ENCODE data around the gene DPT. TPM values are rescaled to one million over a fixed set of nuclear protein-coding genes. Genes with fewer than 3 reads are reported as not detected.

The DPT gene
- not detected for total RNA-seq
- not detected for polyA plus RNA-seq (2013, experiment 1 of 2)
- not detected for polyA plus RNA-seq (2013, experiment 2 of 2)
- long read RNA-seq, experiment 1, result 0 reads
- long read RNA-seq, experiment 2, result 0 reads
- long read RNA-seq, experiment 3, result 0 reads
- long read RNA-seq, experiment 4, result 0 reads

- no peaks in the 10 kb centered on the region for H3K36me3 ChIP-seq (ENCODE audit: control insufficient read depth, insufficient read depth, low read length)
- H3K27me3 Mint-ChIP-seq (ENCODE audit: insufficient read depth), result peaks cover 17% of the 10 kb centered on the region
- no peaks in the 10 kb centered on the region for H3K27me3 ChIP-seq (ENCODE audit: control insufficient read depth, insufficient read depth, low read length, poor library complexity, severe bottlenecking)
- no peak within 1 kb of the TSS for H3K27ac ChIP-seq (ENCODE audit: low read depth, low read length)
- no peaks in the 10 kb centered on the region for H3K9me3 ChIP-seq (ENCODE audit: control insufficient read depth, low read length)
- no peaks in the 10 kb centered on the region for H3K9me3 Mint-ChIP-seq
- H3K27ac Mint-ChIP-seq, result no peak within 1 kb of the TSS
- 93 to 100% methylated on average over 9 to 14 of the region's 14 CpGs for WGBS, 2 experiments (ENCODE audit: insufficient coverage in 1 of 2, insufficient read length in 1 of 2)
- peaks cover 4% of the 10 kb centered on the region for H3K4me1 ChIP-seq (ENCODE audit: control insufficient read depth, insufficient read depth, low read length)
- no peak within 1 kb of the TSS for H3K4me3 ChIP-seq (ENCODE audit: low read length)
- H3K4me3 Mint-ChIP-seq, result no peak within 1 kb of the TSS
- no peak within 1 kb of the TSS for H3K9ac ChIP-seq (ENCODE audit: extremely low read depth, low read length, poor library complexity, severe bottlenecking)
- no peak for DNase-seq
- peaks cover 11% of the 10 kb centered on the region for H3K4me1 Mint-ChIP-seq
- H3K36me3 Mint-ChIP-seq (ENCODE audit: low read depth), result no peaks in the 10 kb centered on the region
- TF ChIP-seq CTCF (conservative IDR thresholded peaks at IDR 0.05), result no peak
These were observed at the start of gene DPT for GRCh38 chr1:168728473-168729404. TSS of gene DPT (minus strand) at chr1:168729206. CDS start at chr1:168729174, 32 bp downstream.

- no peak for DNase-seq
- no peak overlapping the region for H3K4me3 ChIP-seq (ENCODE audit: low read length)
- H3K9ac ChIP-seq (ENCODE audit: extremely low read depth, low read length, poor library complexity, severe bottlenecking), result no peak overlapping the region
- Mint-ChIP-seq H3K9me3 (no peaks in the 10 kb centered on the region), H3K27me3 (ENCODE audit: insufficient read depth) (peaks cover 5% of the 10 kb centered on the region), H3K4me3 (no peak overlapping the region), H3K4me1 (peaks cover 3% of the 10 kb centered on the region), H3K36me3 (ENCODE audit: low read depth) (no peaks in the 10 kb centered on the region), H3K27ac (no peak overlapping the region)
- no peaks in the 10 kb centered on the region for H3K36me3 ChIP-seq (ENCODE audit: control insufficient read depth, insufficient read depth, low read length)
- WGBS, 2 experiments (ENCODE audit: insufficient coverage in 1 of 2, insufficient read length in 1 of 2), result 94 to 100% methylated on average over 3 of the region's 3 CpGs
- H3K9me3 ChIP-seq (ENCODE audit: control insufficient read depth, low read length), result no peaks in the 10 kb centered on the region
- H3K27me3 ChIP-seq (ENCODE audit: control insufficient read depth, insufficient read depth, low read length, poor library complexity, severe bottlenecking), result no peaks in the 10 kb centered on the region
- no peak for TF ChIP-seq CTCF (conservative IDR thresholded peaks at IDR 0.05)
- no peak overlapping the region for H3K27ac ChIP-seq (ENCODE audit: low read depth, low read length)
- no peaks in the 10 kb centered on the region for H3K4me1 ChIP-seq (ENCODE audit: control insufficient read depth, insufficient read depth, low read length)
These were observed 46.4 kb upstream of the DPT start for GRCh38 chr1:168775366-168775765.

GRCh38 chr1:168774241-168774640 is 45.2 kb upstream of the DPT start:
- Histone ChIP-seq H3K36me3 (ENCODE audit: control insufficient read depth, insufficient read depth, low read length) (no peaks in the 10 kb centered on the region), H3K9me3 (ENCODE audit: control insufficient read depth, low read length) (no peaks in the 10 kb centered on the region), H3K27me3 (ENCODE audit: control insufficient read depth, insufficient read depth, low read length, poor library complexity, severe bottlenecking) (no peaks in the 10 kb centered on the region), H3K9ac (ENCODE audit: extremely low read depth, low read length, poor library complexity, severe bottlenecking) (no peak overlapping the region), H3K4me1 (ENCODE audit: control insufficient read depth, insufficient read depth, low read length) (no peaks in the 10 kb centered on the region), H3K27ac (ENCODE audit: low read depth, low read length) (no peak overlapping the region), H3K4me3 (ENCODE audit: low read length) (no peak overlapping the region)
- H3K4me3 Mint-ChIP-seq, result no peak overlapping the region
- H3K4me1 Mint-ChIP-seq, result peaks cover 3% of the 10 kb centered on the region
- no peaks in the 10 kb centered on the region for H3K36me3 Mint-ChIP-seq (ENCODE audit: low read depth)
- no peak for TF ChIP-seq CTCF (conservative IDR thresholded peaks at IDR 0.05)
- H3K9me3 Mint-ChIP-seq, result no peaks in the 10 kb centered on the region
- H3K27ac Mint-ChIP-seq, result no peak overlapping the region
- WGBS, 2 experiments (ENCODE audit: insufficient coverage in 1 of 2, insufficient read length in 1 of 2), result 92% methylated on average over 1 of the region's 1 CpG; no CpG with 5 or more reads in 1 of the 2 experiments
- DNase-seq, result no peak
- peaks cover 2% of the 10 kb centered on the region for H3K27me3 Mint-ChIP-seq (ENCODE audit: insufficient read depth)
